GM18861 (cell line): ENCODE results near the gene RLN3.
"Not testable (repeated sequence)": the region's sequence is repeated elsewhere in the genome, so short reads cannot be mapped to it uniquely, and the experiment has no call there.

Source experiments
- ATAC-seq: cut with Tn5 transposase; IDR thresholded peaks from one replicate; pipeline ENCODE4 v1.9.1; 2021; ENCODE audit not compliant: unreplicated experiment

Gene RLN3

GRCh38 chr19:13995017-13995728 lies 32.8 kb upstream of the RLN3 start:
- no peak for ATAC-seq

DNA sequence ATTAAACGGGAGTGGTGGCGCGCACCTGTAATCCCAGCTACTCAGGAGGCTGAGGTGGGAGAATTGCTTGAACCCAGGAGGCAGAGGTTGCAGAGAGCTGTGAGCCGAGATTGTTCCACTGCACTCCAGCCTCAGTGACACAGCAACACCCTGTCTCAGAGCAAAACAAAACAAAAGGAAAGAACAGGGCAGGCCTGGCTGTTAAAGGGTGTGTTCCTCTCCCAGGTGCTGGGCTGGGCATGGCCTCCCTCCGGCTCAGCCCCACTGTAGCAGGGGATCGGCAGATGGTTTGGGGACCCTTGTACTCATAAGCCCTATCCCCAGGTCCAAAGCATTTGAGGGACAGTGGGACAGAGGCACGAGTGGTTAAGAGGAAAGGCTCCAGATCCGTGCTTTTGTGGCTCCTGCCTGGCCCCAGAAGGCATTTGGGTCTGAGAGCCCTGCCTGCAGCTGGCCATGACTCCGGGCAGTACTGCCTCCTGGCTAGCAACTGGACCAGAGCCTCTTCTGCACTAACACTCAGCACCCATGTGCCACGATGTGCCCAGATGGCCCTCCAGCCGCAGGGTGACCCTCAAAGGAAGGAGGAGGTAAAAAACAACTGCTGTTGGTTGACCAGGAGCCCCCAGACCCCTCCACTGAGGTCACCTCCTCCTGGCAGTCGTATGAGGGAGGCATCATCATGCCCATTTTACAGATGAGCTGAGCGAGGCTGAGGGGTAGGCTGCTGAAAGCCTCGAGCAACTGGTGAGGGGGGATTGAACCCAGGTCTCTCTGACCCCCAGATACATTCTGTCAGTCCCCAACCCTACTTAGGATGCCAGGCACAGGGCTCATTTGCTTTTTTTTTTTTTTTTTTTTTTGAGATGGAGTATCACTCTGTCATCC lies 31.8 kb upstream of the RLN3 start:
- no peak for ATAC-seq

DNA sequence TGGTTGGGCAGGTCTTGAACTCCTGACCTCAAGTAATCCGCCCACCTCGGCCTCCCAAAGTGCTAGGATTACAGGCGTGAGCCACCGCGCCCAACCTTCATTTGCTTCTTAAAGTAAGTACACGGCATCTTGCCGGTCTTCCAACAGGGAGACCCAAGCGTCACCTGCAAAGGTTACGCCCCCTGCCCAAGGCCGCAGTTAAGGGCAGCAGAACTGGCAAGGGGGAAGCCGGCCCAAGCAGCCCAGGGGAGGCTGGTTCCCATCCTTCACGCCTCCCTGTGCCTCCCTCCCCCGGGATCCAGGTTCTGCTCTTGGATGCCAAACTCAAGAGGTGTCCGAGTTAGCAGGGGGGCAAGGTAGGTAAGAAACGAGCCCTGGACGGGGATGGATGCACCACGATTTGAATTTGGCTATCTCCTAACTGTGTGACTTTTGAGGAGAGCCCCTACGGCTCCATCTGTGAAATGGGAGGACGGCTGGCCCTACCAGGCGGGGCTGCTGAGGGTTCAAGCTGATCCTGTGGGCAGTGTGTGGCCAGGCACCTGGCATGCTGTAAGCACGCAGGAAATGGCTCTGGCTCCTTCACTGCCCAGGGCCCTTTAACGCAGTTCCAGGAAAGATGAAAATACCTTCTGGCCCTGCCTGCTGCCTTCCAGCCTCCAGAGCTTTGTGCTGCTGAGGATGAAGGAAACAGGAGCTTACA lies 30.9 kb upstream of the RLN3 start:
- no peak for ATAC-seq

DNA sequence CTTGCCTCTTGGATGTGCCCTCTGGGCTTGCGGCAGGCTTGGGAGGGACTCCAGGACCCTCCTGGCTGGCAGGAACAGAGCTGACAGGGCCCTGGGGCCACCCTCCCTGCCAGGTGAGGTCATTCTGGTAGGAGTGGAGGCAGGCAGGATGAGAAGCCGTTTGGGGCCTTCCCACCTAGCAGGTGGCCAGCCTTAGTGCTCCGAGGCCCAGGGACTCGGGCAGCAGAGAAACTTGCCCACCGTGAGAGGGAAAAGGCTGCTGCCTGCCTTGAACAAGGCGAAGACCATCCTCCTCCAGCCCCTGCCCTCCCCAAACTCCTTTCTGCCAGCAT lies 30.4 kb upstream of the RLN3 start:
- no peak for ATAC-seq

GRCh38 chr19:13998426-13998825 lies 29.5 kb upstream of the RLN3 start:
- no peak for ATAC-seq

GRCh38 chr19:13999085-13999484 lies 28.9 kb upstream of the RLN3 start:
- ATAC-seq: no peak

GRCh38 chr19:14000691-14001375 lies 27.1 kb upstream of the RLN3 start:
- ATAC-seq: no peak

DNA sequence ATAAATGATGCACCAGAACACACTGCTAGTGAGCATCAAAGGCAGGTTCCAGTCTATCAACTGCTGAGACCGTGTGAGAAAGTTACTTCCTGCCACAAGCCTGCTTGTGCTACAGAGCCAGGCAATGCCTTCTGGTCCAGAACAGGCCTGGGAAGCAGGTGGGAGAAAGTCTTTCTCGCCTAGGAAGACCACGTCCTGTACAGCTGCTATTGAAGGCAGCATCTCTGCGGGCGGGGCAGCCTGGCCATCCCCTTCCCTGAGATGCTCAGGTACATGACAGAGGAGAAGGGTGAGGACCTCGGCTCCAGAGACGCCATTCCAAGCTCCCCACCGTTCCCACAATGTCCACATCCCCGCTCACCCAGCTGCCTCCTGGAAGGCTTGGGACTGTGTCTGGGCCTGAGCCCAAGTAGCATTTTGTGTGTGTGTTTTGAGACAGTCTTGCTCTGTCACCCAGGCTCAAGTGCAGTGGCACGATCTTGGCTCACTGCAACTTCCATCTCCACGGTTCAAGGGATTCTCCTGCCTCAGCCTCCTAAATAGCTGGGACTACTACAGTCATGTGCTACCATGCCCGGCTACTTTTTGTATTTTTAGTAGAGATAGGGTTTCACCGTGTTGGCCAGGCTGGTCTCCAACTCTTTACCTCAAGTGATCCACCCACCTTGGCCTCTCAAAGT lies 25.2 kb upstream of the RLN3 start:
- no peak for ATAC-seq

DNA sequence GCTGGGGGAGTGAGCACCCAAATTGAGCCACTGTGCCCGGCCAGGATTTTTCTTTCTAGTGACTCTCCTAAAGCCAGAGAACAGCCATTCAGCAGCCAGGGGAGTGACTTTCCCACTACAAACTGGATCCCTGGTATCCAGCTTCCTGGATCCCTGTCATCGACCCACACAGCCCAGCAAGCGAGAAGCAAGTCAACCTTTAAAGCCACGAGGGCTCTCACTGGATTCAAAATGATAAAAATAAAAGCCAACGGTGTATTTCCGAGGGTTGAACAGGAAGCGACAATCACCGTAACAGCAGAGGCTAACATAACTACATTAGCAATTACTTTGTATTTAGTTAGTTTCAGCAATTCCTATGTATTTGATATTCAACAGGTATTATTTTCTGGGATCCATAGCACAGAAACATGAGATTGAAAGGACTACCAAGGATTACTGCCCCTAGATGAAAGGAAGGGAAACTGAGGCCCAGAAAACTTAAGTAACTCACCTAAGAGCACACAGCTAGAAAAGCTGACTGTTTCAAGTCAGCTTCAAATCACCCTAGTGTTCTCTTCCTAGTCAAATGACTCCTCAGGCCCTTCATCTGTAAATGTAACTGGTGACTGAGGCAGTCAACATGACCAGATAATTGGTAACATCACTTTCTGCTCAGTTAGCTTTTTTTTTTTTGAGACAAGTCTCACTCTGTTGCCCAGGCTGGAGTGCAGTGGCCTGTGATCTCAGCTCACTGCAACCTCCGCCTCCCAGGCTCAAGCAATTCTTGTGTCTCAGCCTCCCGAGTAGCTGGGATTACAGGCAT lies 24.5 kb upstream of the RLN3 start:
- no peak for ATAC-seq

DNA sequence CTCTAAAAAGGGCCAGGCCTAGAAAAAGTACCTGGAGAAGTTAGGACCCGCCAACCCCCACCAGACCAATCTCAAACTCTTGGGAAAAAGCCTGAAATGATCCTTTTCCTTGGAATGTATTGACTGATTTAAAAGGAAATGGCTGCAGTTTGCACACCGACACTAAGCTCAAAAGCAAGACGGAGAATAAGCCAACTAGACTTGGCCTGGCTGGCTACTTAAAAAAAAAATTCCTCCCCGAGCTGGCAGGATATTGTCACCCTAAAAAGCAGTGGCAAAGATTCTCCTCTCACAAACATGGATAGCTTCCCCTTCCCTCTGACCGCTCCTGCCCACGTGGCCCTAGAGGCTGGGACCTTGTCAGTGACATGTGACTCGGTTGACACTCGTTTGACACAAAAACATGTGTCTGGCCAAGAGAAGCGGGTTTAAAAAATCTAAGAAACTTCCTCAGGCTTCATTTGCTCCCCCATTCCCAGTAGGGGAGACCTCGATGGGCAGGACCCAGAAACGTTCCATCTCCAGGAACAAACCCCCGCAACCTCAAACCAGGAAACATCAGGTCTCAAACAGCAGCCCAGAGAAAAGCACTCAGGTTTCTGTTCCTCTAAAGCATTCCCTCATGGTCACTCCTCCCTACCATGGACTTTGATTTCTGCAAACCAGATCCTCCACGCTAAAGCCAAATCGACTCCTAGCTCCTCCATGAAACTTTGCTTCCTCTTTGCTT lies 23.2 kb upstream of the RLN3 start:
- no peak for ATAC-seq

GRCh38 chr19:14005349-14006084 lies 22.4 kb upstream of the RLN3 start:
- ATAC-seq: no peak

- ATAC-seq: peak; percentile 72
Measured at GRCh38 chr19:14006085-14006765, 21.7 kb upstream of the RLN3 start, which contains the start of gene RFX1. TSS of gene RFX1 (minus strand) at chr19:14006320. CDS start at chr19:13993843, 12,477 bp downstream.

- peak; percentile 26 for ATAC-seq
Measured at GRCh38 chr19:14006766-14007562, 21.0 kb upstream of the RLN3 start.

DNA sequence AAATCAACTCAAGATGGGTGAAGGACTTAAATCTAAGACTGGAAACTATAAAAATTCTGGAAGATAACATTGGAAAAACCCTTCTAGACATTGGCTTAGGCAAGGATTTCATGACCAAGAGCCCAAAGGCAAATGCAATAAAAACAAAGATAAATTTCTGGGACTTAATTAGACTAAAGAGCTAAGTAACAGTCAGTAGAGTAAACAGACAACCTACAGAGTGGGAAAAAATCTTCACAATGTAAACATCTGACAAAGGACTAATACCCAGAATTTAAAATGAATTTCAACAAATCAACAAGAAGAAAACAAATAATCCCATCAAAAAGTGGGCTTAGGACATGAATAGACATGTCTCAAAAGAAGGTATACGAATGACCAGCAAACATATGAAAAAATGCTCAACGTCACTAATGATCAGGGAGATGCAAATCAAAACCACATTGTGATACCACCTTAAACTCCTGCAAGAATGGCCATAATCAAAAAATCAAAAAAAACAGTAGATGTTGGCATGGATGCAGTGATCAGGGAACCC lies 15.5 kb upstream of the RLN3 start:
- no peak for ATAC-seq

DNA sequence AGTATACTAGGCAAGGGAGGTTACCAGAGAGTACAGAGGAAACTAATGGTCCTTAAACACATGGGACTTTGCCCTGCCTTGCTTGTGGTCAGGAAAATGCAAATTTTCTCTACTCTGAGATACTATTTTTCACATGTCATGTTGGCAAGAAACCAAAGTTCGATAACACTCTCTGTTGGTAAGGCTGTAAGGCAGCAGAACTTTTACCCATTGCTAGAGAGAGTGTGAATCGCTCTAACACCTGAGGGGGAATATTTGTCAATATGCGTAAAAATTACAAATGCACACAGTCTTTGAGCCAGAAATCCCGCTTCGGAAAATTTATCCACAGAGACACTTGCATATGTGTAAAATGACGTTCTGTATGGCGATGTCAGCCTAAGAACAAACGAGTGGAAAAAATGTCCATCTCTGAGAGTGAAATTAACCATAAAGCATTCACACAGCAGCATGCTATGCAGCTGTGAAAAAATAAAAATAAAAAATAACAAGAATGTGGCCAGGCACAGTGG lies 12.4 kb upstream of the RLN3 start:
- peak; percentile 85 for ATAC-seq

GRCh38 chr19:14019100-14019499 lies 8.8 kb upstream of the RLN3 start:
- ATAC-seq: no peak

- ATAC-seq: not testable (repeated sequence)
Measured at GRCh38 chr19:14019739-14020138, 8.2 kb upstream of the RLN3 start.
